GM12878 (cell line): ENCODE results near the gene FHOD3. TPM values are rescaled to one million over a fixed set of nuclear protein-coding genes. Genes with fewer than 3 reads are reported as not detected.

Experiments used
- ATAC-seq: fragments of 200-7000 bp; cut with Tn5 transposase; 3 replicates; pipeline ENCODE4 v1.9.1; 2020; ENCODE audit warnings: mild to moderate bottlenecking, moderate library complexity
- BruUV-seq: library from RNA; stranded (reverse); fragments of 400-500 nt; replicated peaks from 2 replicates; lab custom pipeline; 2021; lab: Mats Ljungman, UMichigan
- CTCF ChIA-PET: fragments of 300-600 bp; sonication (Branson Sonifier 250); formaldehyde crosslinking; extraction: SDS; loops from one replicate; lab custom pipeline; 2021; ENCODE audit warnings: inconsistent platforms; lab: Yijun Ruan, JAX
- POLR2A ChIA-PET: fragments of 350-600 bp; formaldehyde crosslinking; extraction: SDS; loops from one replicate; lab custom pipeline; 2021; ENCODE audit warnings: inconsistent platforms; lab: Charles Lee
- RAD21 ChIA-PET: fragments of 300-600 bp; sonication (Branson Sonifier 250); formaldehyde crosslinking; loops from one replicate; lab custom pipeline; 2023; ENCODE audit warnings: antibody characterized with exemption; ENCODE audit not compliant: unreplicated experiment; lab: Charles Lee
- SMC1A ChIA-PET: fragments of 300-600 bp; sonication (Branson Sonifier 250); formaldehyde crosslinking; loops from one replicate; lab custom pipeline; 2023; ENCODE audit not compliant: unreplicated experiment, uncharacterized antibody; lab: Charles Lee
- DNase-seq: peaks from one replicate; pipeline ENCODE4 v3.0.0-alpha.2; 2011; ENCODE audit warnings: low read depth, low spot score
- FAIRE-seq: peaks from 3 replicates; lab custom pipeline; 2011; peaks lifted over from hg19 to GRCh38; lab: Jason Lieb, UNC
- H2AFZ ChIP-seq: 2 replicates; pipeline ENCODE4 v1.6.0; 2011; ENCODE audit warnings: low read depth, low read length, control low read depth; ENCODE audit not compliant: control insufficient read depth
- H3K27ac ChIP-seq: 2 replicates; pipeline ENCODE4 v1.5.1; 2011; ENCODE audit warnings: control low read depth; ENCODE audit not compliant: control insufficient read depth, insufficient read depth
- H3K27me3 ChIP-seq, 2 experiments: replicated peaks in 1 of 2; 2 replicates each; pipeline versions ENCODE4 v1.6.0 to v1.6.1; 2011; ENCODE audit warnings: low read length in 1 of 2; ENCODE audit not compliant: control insufficient read depth in 2 of 2, insufficient read depth in 2 of 2
- H3K36me3 ChIP-seq, 2 experiments: 2 replicates each; pipeline ENCODE4 v1.5.1; 2011; ENCODE audit warnings: low read length in 1 of 2; ENCODE audit not compliant: control insufficient read depth in 2 of 2, insufficient read depth in 2 of 2
- H3K4me1 ChIP-seq: 2 replicates; pipeline ENCODE4 v1.6.1; 2011; ENCODE audit warnings: mild to moderate bottlenecking, low read length, moderate library complexity, mixed read lengths; ENCODE audit not compliant: control insufficient read depth, insufficient read depth
- H3K4me2 ChIP-seq: 2 replicates; pipeline ENCODE4 v1.6.0; 2011; ENCODE audit warnings: control low read depth; ENCODE audit not compliant: control insufficient read depth, insufficient read depth
- H3K4me3 ChIP-seq: fragments of 200-600 bp; sonication (generic); 2 replicates; pipeline ENCODE4 v1.5.1; 2016
- H3K79me2 ChIP-seq: 2 replicates; pipeline ENCODE4 v1.6.0; 2011; ENCODE audit warnings: low read length; ENCODE audit not compliant: control insufficient read depth, insufficient read depth
- H3K9ac ChIP-seq: 2 replicates; pipeline ENCODE4 v1.8.0; 2011; ENCODE audit warnings: low read length, control low read depth, mixed read lengths; ENCODE audit not compliant: control insufficient read depth, insufficient read depth
- H3K9me3 ChIP-seq: replicated peaks from 3 replicates; pipeline ENCODE4 v1.5.1; 2011; ENCODE audit warnings: mild to moderate bottlenecking, low read length; ENCODE audit not compliant: control insufficient read depth, insufficient read depth
- H4K20me1 ChIP-seq: 2 replicates; pipeline ENCODE4 v1.6.0; 2011; ENCODE audit not compliant: control insufficient read depth, insufficient read depth
- CUX1 ChIP-seq: IDR thresholded peaks from 2 replicates; pipeline ENCODE4 v1.6.1; 2012; ENCODE audit warnings: improper control_type of control experiment, low read depth, low read length; ENCODE audit not compliant: insufficient replicate concordance
- ELK1 ChIP-seq: IDR thresholded peaks from 2 replicates; pipeline ENCODE4 v1.6.1; 2012; ENCODE audit warnings: low read depth, low read length, improper control_type of control experiment
- HDAC2 ChIP-seq: fragments of 200-600 bp; sonication (generic); IDR thresholded peaks from 2 replicates; pipeline ENCODE4 v1.6.1; 2017
- IRF3 ChIP-seq: fragments of 450-650 bp; IDR thresholded peaks from 2 replicates; pipeline ENCODE4 v1.6.1; 2014; ENCODE audit warnings: mild to moderate bottlenecking
- MXI1 ChIP-seq: fragments of 150-350 bp; IDR thresholded peaks from 2 replicates; pipeline ENCODE4 v1.6.1; 2011; ENCODE audit warnings: low read depth, mild to moderate bottlenecking, inconsistent platforms, low read length, improper control_type of control experiment
- MYC ChIP-seq: IDR thresholded peaks from 2 replicates; pipeline ENCODE4 v1.6.1; 2011; ENCODE audit warnings: mild to moderate bottlenecking, low read length, moderate library complexity, inconsistent platforms; ENCODE audit not compliant: insufficient read depth, insufficient replicate concordance, insufficient read length, severe bottlenecking
- SPI1 ChIP-seq: IDR thresholded peaks from 2 replicates; pipeline ENCODE4 v1.6.1; 2011; ENCODE audit warnings: low read depth, mild to moderate bottlenecking, low read length, moderate library complexity, borderline replicate concordance; ENCODE audit not compliant: insufficient read depth
- STAT3 ChIP-seq: IDR thresholded peaks from 2 replicates; pipeline ENCODE4 v1.6.1; 2011; ENCODE audit warnings: low read depth, low read length, improper control_type of control experiment
- TAF1 ChIP-seq: IDR thresholded peaks from 2 replicates; pipeline ENCODE4 v1.6.1; 2011; ENCODE audit warnings: mild to moderate bottlenecking, low read depth, low read length, borderline replicate concordance
- WRNIP1 ChIP-seq: IDR thresholded peaks from 2 replicates; pipeline ENCODE4 v1.6.1; 2011; ENCODE audit warnings: low read depth, low read length, improper control_type of control experiment, borderline replicate concordance
- ZBED1 ChIP-seq: IDR thresholded peaks from 2 replicates; pipeline ENCODE4 v1.6.1; 2016; ENCODE audit warnings: borderline replicate concordance
- ZNF24 ChIP-seq: fragments of 450-650 bp; IDR thresholded peaks from 2 replicates; pipeline ENCODE4 v1.6.1; 2017; ENCODE audit warnings: antibody characterized with exemption, mild to moderate bottlenecking
- ZSCAN29 ChIP-seq: fragments of 450-650 bp; IDR thresholded peaks from 2 replicates; pipeline ENCODE4 v1.6.1; 2017; ENCODE audit warnings: mild to moderate bottlenecking, moderate library complexity
- ZZZ3 ChIP-seq: IDR thresholded peaks from 2 replicates; pipeline ENCODE4 v1.6.1; 2011; ENCODE audit warnings: low read depth; ENCODE audit not compliant: control insufficient read depth, insufficient read length
- WGBS: methylation state at CpG from one replicate; pipeline ENCODE4 v1.1.6; 2016; ENCODE audit warnings: low lambda C conversion rate; ENCODE audit not compliant: insufficient replicate concordance, insufficient coverage; ENCODE audit errors: missing lambda C conversion rate; 5-methylcytosine and 5-hydroxymethylcytosine counted together
- in situ Hi-C: fragments of 300-500 bp; cut with MboI; formaldehyde crosslinking; loops from 9 replicates; pipeline ENCODE4 v1.14.3; 2018; ENCODE audit warnings: mixed read lengths
- intact Hi-C: fragments of 100-400 bp; cut with micrococcal nuclease; formaldehyde crosslinking; loops from one replicate; pipeline ENCODE4 v1.14.2; 2022; ENCODE audit not compliant: unreplicated experiment
- polyA plus RNA-seq, 11 experiments: library from polyadenylated mRNA; depleted of rRNA in 4 of 11; unstranded in 6 of 11; stranded (reverse) in 5 of 11; fragments of >200 nt; fragmentation: Nextera tagmentation in 4 of 11; fragmentation: Illumina TruSeq in 1 of 11; extraction: Ambion mirVana in 4 of 11; extraction: Trizol in 1 of 11; gene quantifications; 1 replicate in 1 of 11; 2 replicates in 10 of 11; pipeline versions ENCODE4 v1.2.1 to v1.2.3, GENCODE V29; 2011 to 2016; ENCODE audit warnings: inconsistent platforms in 2 of 11, missing spikeins in 2 of 11, low read depth in 1 of 11
- total RNA-seq, 4 experiments: library from RNA; depleted of rRNA in 3 of 4; stranded (reverse); fragments of >200 nt in 3 of 4; fragmentation: Illumina TruSeq in 1 of 4; extraction: Trizol in 1 of 4; gene quantifications; 2 replicates each; pipeline versions ENCODE4 v1.2.1 to v1.2.3, GENCODE V29; 2013 to 2021

The FHOD3 gene
- total and polyA plus RNA-seq, 10 of the 15 experiments (the other 5 are each of a cell fraction or from before 2014, with no cell fraction given), result 0.77 to 26.7 (median 10.4) TPM

GRCh38 chr18:36668349-36668748 is 370.8 kb downstream of the FHOD3 start (continued):
- no peak for TF ChIP-seq WRNIP1

- Histone ChIP-seq H3K9me3 (peaks cover 4% of the 10 kb centered on the region; the same call in 2 of the 3 replicates), H4K20me1 (no peaks in the 10 kb centered on the region), H3K4me2 (peak overlapping the region; percentile 10; the same call in 1 of the 2 replicates), H3K9ac (no peak overlapping the region), H3K4me3 (no peak overlapping the region), H3K27me3 (no peaks in the 10 kb centered on the region), H3K79me2 (no peaks in the 10 kb centered on the region), H3K4me1 (0 out of 2 replicates have a peak, but pooled peaks cover 7% of the 10 kb centered on the region), H2AFZ (no peak overlapping the region), H3K36me3 (no peaks in the 10 kb centered on the region; a peak in 1 of 4 replicates), H3K27ac (no peak overlapping the region)
- intact Hi-C loops, result no loop called here
- in situ Hi-C loops, result no loop called here
- no TSS peak for BruUV-seq
- ATAC-seq, result peak; percentile 88
- DNase-seq, result no peak
- FAIRE-seq, result peak; percentile 78
- ChIA-PET RAD21 (no interaction called here), SMC1A (interaction anchor here (0.6 to 3.1 kb wide), 3 partner anchors 15 to 825 kb away, joined by 3 to 16 read pairs (median 9); no protein-coding TSS in a partner anchor), POLR2A (no interaction called here), CTCF (interaction anchor here (2.9 kb wide), 1 partner anchor 15 kb away, joined by 14 read pairs; no protein-coding TSS in a partner anchor)
- WGBS, result 9% methylated on average over 11 of the region's 11 CpGs
- TF ChIP-seq ZZZ3, result no peak
- TF ChIP-seq MXI1, result no peak
- TF ChIP-seq TAF1, result no peak
- TF ChIP-seq ZBED1, result no peak
- TF ChIP-seq STAT3, result no peak
- TF ChIP-seq ZSCAN29, result no peak
- TF ChIP-seq IRF3, result no peak
- no peak for TF ChIP-seq MYC
- no peak for TF ChIP-seq CUX1
- no peak for TF ChIP-seq ZNF24
- peak; percentile 70 for TF ChIP-seq SPI1
- no peak for TF ChIP-seq HDAC2
- TF ChIP-seq ELK1, result no peak
Observed at GRCh38 chr18:36672437-36673344, 375.2 kb downstream of the FHOD3 start.
